HUDEP-2 (cell line): Measurements from ENCODE around the gene PARD3.
A peak's percentile ranks its signal among the peaks of the same experiment; 100 is the strongest.

Source experiments
- DNase-seq, 76 experiments: peaks; one replicate each; lab custom pipeline; 2025; ENCODE audit not compliant: unreplicated experiment in 76 of 76; lab: John Stamatoyannopoulos, UW

The PARD3 gene

DNA sequence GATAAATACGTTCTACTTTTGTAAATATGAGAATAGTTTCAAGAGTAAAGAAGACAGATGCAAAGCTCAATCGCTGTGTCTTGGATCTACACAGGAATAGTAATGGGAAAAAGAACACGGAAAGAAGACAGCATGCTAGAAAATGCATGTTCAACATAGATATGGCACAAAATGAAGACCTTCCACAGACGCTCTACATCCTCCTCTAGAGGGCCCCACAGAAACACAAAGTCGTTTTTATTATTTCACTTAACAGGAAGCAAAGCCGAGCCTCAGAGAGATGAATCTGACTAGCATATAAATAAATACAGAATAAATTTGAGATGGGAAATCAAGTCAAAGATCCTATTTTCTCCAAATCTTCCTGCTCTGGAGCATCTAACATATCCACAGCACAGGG, 292.6 kb downstream of the PARD3 start:
- peak in 29 of 76 experiments; percentile 3 to 52 (median 27) for DNase-seq

DNA sequence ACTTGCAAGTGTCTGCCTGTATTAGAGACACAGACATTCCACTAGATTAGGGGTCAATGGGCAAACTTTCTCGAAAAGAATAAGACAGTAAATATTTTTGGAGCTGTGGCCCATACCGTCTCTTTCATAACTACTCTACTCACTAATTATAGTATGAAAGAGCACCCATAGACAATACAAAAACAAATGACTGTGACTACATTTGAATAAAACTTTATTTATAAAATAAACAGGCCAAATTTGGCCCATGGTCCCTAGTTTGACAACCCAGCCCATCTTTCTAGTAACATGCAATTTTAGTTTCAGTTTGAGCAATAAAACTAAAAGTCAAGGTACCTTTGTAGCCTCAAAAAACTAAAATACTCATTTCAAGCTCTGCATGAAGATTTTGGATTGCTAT, 294.6 kb downstream of the PARD3 start:
- no peak for DNase-seq

DNA sequence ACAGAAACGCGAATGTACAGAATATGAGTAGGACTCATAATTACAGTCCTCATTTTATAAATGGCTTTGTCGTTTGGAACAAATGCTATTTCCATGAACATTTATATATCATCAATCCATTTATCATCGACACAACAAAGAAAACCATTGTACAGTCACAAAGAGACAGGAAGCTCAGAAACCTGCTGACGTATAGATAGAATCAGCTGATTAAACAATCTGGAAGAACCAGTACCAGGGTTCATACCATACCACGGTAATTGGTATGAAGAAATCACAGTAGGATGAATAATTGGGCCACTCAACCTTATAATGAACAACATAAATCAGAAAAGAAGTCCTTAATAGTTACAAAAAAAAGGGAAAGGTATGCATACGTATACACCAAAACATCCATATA, 295.0 kb downstream of the PARD3 start:
- no peak for DNase-seq

DNA sequence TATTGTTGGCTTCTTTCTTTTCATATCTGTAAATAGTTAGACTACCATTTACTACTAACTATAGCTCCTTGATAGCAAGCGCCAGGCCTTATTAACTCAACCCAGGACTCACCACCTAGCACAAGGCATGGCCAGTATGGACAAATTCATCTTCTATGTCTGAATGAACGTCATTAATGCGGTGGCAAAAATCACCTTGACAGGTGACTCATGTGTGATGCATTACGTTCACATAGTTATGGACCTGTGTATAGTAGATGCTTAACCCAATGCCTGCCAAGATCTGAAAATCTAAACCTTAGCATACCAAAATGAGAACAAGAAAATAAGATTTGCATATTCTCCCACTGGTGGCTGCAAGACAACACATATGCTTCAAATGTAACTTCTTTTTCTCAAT, 300.8 kb downstream of the PARD3 start:
- no peak for DNase-seq

DNA sequence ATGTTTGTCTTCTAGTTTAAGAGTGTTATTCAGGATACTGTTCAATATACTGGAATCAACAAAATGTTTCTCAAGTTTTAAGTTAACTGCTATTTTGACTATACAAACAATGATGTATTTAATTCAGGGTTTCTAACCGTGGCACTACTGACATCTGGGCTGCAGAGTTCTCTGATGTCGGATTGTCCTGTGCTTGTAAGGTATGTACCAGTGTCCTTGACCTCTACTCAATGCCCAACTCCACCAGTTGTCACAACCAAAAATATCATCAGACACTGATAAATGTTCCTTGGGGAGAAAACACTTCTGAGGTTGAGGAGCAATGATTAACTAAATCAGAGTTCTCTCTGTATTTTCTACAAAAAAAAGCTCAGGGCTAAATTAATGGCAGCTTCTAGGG, 301.5 kb downstream of the PARD3 start:
- DNase-seq, result no peak

DNA sequence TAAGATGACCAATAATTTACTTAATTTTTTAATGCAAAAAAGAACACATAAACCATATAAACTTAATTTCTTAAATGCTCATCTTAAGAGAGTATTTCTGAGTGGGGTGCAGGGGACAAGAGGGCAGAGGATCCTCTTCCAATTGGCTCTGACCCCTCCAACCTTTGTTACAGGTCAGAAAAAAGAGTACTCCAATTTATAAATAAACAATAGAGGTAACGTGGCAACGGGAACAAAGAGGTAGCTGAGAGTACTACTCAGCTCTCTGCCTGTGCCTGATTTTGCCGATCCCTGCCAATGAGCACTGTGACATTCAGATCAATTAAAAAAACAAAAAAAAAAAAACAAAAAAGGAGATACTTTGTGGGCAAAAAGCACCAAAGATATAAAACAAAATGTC, 307.9 kb downstream of the PARD3 start:
- DNase-seq, result no peak

DNA sequence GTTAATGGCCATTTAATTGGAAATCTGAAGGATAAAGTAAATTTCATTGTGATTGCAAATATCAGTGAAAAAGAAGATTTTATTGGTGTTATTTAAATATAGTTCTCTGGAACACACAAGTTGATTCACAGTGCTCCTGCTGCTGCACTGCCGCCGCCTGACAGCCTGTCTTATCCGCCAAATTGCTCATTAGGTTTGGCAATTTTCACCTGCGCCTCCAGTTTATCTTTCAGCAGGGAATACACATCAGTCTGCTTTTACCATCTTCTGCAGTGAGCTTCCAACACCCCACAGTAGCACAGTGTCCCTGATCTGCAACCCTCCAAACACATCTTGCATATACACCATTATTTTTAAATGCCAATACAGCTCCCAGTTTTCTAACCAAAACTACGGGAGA, 308.3 kb downstream of the PARD3 start:
- no peak for DNase-seq

DNA sequence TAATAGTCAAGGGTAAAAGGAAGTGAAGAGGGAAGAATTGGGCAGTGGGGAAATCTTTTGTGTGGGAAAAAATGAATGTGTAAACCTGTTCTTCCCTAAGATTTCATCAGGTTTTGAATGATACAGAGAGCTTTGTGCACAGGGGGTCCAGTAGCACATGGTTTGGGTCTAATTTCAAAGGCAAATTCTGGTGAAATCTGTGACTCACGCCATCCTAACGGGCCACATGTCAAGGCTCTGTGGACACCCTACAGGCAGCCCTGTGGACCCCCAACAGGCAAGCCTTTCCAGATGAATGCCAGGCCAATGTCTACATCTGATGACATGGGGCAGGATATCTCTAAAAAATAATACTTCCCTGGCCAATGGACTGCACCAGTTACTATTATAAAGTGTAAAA, 309.8 kb downstream of the PARD3 start:
- DNase-seq, result no peak

DNA sequence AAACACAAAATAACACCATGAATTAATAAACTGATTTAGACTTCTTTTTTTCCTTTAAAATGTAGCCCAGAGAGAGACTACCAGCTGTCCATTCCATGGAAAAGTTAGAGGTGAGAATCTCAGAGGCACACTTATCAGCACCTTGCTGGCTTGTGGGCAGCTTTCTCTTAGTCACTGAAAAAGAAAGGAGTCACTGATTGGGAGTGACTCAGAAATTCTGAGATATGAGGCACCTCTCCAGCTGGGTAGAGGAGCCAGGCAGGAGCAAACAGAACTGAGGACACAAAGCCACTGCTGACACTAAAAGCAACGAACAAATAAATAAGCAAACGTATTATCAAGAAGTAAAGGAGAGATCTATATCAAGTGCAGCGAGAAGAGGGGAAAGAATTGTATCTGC, 310.6 kb downstream of the PARD3 start:
- peak in 15 of 76 experiments; percentile 6 to 63 (median 27) for DNase-seq

DNA sequence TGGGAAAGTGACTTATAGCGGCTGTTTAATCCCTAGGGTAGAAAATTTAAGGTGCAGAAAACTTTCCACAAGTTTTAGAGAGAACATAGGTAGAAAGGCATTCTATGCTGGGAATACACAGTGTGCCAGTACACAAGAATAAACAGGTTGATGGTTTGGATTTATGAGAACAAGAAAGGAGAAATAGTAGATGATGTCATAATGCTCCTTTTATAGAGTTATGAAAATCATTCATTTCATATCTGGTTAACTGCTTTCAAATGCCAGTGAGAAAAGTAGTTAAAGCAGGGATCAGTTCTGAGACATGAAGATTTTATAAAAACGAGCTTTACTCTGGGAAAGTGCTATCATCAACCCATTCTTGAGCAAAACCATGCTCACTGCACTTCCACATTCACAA, 311.4 kb downstream of the PARD3 start:
- DNase-seq, result no peak

DNA sequence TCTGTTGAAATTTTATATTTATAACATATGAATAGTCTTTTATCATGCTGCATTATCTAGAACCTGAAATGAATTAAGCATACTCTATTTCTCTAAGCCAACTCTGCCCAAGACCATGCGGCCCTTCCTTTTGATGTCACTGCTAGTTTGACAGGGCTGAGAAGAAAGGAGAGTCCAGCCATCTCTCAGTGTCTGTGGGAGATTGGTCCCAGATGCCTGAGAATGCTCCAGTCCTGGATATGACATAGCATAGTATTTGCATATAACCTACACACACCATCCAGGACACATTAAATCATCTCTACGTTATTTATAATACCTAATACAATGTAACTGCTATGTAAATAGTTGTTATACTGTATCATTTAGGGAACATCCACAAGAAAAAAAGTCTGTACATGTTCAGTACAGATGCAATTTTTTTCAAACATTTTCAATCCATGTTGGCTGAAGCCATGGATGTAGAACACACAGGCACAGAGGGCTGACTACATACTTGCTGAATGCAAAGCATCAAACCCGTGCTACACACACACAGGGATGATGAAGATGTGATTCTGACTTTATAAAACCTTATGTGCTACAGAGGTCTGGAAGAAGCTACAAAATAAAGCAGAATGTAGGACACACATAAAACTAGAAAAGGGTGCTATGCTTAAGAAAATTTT, 315.4 kb downstream of the PARD3 start:
- DNase-seq, result no peak

DNA sequence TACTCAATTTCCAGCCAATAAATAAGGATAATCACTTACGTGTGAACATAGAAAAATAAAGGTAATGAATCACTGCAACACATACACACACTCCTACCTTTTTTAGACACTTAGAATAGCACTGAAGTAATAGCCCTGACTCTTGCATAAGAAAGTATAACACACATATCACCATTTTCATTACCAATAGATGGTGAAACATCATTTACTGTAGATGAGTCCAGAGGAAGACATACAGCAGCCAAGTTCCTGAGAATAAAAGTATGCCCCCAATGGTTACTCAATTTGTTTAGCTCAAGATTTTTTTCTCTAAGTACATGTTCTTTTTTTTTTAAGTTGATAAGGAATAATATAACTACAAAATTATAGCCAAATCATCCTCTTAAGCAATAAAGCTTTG, 316.3 kb downstream of the PARD3 start:
- no peak for DNase-seq

DNA sequence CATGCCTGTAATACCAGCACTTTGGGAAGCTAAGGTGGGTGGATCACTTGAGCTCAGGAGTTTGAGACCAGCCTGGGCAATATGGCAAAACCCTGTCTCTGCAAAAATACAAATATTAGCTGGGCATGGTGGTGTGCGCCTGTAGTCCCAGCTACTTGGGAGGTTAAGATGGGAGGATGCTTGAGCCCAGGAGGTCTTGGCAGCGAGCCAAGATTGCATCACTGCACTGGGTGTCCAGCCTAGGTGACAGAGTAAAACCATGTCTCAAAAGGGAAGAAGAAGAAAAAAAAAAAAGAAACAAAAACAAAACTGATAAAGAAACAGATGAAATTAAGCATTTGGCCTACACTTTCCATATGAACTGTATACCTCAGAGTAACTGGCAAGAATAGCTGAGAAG, 319.2 kb downstream of the PARD3 start:
- DNase-seq, result peak in 1 of 76 experiments; percentile 1

DNA sequence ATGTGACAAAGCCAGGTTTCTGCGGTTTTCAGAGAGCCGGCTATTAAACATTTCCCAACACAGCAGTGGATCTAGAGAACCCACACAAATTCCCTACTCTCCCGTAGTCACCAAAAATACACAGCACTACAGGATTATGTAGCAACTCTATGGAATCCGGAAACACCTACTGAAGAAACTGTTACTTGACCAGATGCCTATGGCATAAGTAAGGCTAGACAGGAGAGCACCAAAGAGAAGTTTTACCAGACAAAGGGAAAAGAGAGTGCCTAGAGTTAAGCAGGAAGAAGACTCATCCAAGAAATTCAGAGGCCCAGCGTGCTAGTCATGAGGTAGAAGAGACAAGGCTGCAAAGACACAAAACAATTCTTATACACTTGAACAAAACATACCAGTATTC, 321.1 kb downstream of the PARD3 start:
- no peak for DNase-seq

DNA sequence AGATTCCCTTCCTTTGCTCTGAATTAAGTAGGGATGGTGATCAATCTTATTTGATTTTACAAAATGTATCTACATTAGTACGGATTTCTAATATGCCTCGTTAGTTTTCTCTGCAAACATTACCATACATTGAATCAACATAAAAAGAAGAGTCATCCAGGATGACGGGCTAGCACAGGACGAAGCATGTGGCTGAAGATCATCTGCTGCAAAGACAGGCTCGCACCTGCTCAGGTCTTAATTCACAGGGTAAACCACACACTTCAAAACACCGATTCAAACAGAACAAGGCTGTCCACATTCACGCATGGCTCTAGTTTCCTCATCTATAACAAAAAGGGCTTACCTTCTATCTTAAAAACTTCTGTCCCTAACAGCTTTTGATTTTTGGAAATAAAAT, 323.0 kb downstream of the PARD3 start:
- no peak for DNase-seq

DNA sequence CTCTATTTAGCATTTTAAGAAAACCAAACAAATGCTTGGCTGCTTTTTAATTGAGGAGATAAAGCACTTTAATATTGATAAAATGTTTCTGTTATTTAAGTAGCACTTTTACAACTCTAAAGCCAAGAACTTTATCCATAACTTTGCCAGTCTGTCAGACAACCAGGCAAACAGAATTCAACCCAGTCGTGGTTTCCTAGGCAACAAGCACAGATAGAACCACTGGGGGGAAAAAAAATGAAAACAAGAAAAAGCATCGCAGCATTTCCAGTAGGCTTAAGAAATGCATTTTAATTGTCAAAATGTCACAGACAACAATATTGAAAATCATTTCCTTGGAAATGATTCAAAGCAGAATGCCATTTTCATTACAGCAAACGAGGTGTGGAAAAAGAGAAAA, 323.4 kb downstream of the PARD3 start:
- no peak for DNase-seq

DNA sequence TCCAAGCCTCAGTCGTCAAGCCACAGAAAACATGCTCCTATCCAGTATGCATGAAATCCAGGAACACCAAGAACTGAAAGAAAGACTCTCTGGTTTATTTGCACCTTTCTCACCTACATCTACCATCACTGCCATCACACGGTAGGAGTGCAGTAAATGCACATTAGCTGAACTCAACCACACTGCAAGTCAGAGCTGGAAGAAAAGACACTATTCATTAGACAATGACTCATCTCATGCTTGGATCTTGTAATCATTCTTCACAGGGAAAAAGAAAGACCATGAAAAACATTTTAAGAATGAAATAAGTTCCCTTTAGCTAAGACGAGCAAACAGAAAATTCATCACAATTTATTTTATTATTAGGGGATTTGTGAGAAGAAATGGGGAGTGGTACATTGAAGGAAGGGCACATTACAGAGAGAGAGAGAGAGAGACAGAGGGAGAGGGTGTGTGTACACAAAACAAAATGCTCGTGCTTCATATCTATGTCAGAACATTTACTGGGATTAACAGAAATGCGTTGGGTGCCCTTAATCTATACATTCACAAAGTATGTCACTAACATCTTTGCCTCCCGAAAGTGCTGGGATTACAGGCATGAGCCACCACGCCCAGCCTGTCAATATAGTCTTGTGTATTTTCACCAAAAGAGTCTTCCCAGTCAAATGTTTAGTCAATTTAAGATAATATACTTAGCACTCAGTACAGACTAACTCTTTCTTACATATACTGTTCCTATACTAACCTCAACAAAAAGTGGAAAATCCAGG, 324.9 kb downstream of the PARD3 start:
- DNase-seq, result no peak

DNA sequence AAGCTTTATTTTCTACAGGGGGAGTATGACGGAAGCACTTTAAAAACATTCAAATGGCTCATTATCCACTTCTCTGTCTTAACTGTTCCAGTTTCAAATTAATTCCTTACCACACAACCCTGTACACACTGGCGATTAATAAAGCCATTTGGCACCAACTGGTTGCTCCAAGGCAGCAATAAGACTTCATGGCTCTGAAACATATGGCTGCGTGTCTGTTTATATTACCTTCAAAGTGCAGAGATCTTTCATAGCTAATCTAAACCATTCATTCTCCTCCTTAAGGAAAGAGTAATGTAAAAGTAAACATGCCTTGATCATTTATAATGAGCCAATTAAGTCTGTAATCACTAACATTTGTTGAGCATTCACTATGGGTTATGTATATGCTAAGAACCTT, 325.7 kb downstream of the PARD3 start:
- DNase-seq, result no peak

DNA sequence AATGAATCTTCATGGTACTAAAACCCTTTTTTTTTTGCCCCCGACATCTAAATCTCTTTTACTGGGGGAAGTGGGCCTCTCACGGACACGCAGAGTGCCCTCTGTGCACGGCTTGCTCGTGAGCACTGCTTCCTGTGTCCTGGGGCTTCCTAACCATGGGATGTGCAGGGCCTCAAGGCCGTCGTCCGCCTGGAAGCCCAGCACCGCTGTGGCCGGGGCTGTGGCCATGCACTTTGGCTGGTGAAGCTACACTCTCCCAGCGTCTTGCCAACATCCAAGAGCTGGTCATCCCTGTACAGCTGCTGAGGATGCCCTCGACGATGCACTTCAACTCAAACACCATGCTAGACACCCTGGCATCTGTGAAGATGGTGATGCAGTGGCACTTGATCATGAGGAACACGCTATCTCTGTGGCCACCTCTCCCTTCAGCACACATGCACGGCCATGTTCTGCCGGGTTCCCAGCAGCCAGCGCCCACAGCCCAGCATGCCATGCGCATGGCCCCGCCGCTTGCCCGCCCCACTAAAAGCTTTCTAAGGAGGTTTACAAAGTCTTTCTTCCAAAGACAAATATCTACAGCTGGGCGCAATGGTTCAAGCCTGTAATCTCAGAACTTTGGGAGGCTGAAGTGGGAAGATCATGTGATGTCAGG, 326.5 kb downstream of the PARD3 start:
- DNase-seq, result no peak

DNA sequence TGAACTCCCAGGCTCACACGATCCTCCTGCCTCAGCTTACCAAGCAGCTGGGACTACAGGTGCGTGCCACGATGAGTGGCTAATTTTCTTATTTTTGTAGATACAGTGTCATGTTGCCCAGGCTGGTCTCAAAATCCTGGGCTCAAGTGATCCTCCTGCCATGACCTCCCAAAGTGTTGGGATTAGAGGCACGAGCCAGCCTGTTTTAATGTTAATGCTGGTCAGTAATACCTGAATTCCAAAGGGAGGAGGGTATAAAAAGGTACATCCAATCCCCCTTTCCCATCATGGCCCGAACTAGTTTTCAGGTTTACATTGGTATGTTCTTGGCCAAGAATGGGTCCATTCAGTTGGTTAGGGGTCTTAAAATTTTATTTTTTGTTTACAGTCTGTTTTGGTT, 329.1 kb downstream of the PARD3 start:
- DNase-seq, result no peak

DNA sequence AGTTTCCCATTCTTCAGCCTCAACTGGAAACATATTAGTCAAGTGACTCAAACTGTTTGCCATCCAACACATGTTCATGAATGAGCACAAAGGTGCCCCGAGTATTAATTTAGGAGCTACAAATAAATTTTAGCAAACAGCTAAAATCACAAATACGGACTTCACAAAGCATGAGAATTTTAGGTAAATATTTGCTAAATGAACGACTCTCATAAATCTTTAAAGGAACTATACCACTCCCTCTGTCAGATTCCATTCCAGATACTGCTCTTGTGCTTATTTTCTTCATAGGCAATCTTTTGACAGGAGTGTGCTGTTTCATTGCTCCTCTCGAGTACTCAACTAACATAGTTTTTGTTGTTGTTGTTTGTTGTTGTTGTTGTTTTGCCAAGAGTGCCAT, 330.9 kb downstream of the PARD3 start:
- DNase-seq, result no peak

DNA sequence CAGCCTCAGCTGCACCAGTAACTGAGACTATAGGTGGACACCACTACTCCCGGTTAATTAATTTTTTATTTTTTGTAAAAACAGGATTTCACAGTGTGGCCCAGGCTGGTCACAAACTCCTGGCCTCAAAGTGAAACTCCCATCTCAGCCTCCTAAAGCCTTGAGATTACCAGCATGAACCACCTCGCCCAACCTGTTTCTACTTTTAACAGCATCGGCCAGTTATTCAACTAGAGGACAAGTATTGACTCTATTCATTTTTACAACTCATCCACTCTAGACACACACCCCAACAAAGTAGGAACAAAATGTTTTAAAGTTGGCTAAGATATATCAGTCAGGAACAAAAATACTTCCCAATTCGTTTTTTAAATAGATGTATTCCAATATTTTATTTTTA, 334.8 kb downstream of the PARD3 start:
- no peak for DNase-seq
